ENCODE data around the gene TRIL.

TRIL gene

GRCh38 chr7:28981161-28981465 lies 23.0 kb upstream of the TRIL start:
- H3K27ac ChIP-seq, result no peak overlapping the region
- TF ChIP-seq CTCF (conservative IDR thresholded peaks at IDR 0.05) (no peak), ZFX (IDR thresholded peaks at IDR 0.05) (no peak)

- no peak overlapping the region for H3K27ac ChIP-seq
- TF ChIP-seq ZFX (IDR thresholded peaks at IDR 0.05), result no peak
- no peak for TF ChIP-seq CTCF (conservative IDR thresholded peaks at IDR 0.05)
Measured at GRCh38 chr7:28980451-28981160, 22.5 kb upstream of the TRIL start.

GRCh38 chr7:28979776-28980175 lies 21.6 kb upstream of the TRIL start:
- H3K27ac ChIP-seq, result no peak overlapping the region

GRCh38 chr7:28977881-28978280 lies 19.8 kb upstream of the TRIL start:
- no peak for TF ChIP-seq ZFX (IDR thresholded peaks at IDR 0.05)
- no peak for TF ChIP-seq CTCF (conservative IDR thresholded peaks at IDR 0.05)

More at GRCh38 chr7:28979776-28980175, 21.6 kb upstream of the TRIL start:
- TF ChIP-seq ZFX (IDR thresholded peaks at IDR 0.05) (no peak), CTCF (conservative IDR thresholded peaks at IDR 0.05) (no peak)

GRCh38 chr7:28976022-28976421 lies 17.9 kb upstream of the TRIL start:
- TF ChIP-seq ZFX (IDR thresholded peaks at IDR 0.05), result no peak
- no peak for TF ChIP-seq CTCF (conservative IDR thresholded peaks at IDR 0.05)
- no peak overlapping the region for H3K27ac ChIP-seq

More at GRCh38 chr7:28977881-28978280, 19.8 kb upstream of the TRIL start:
- no peak overlapping the region for H3K27ac ChIP-seq

- TF ChIP-seq CTCF (conservative IDR thresholded peaks at IDR 0.05), result no peak
- no peak for TF ChIP-seq ZFX (IDR thresholded peaks at IDR 0.05)
- no peak overlapping the region for H3K27ac ChIP-seq
Measured at GRCh38 chr7:28973591-28973990, 15.5 kb upstream of the TRIL start.

- TF ChIP-seq ZFX (IDR thresholded peaks at IDR 0.05), result no peak
- TF ChIP-seq CTCF (conservative IDR thresholded peaks at IDR 0.05), result no peak
- H3K27ac ChIP-seq, result no peak overlapping the region
Measured at GRCh38 chr7:28964056-28964455, 5.9 kb upstream of the TRIL start.

Data from C4-2B (cell line).